ENCODE data around the gene C1QTNF12.

C1QTNF12 gene

DNA sequence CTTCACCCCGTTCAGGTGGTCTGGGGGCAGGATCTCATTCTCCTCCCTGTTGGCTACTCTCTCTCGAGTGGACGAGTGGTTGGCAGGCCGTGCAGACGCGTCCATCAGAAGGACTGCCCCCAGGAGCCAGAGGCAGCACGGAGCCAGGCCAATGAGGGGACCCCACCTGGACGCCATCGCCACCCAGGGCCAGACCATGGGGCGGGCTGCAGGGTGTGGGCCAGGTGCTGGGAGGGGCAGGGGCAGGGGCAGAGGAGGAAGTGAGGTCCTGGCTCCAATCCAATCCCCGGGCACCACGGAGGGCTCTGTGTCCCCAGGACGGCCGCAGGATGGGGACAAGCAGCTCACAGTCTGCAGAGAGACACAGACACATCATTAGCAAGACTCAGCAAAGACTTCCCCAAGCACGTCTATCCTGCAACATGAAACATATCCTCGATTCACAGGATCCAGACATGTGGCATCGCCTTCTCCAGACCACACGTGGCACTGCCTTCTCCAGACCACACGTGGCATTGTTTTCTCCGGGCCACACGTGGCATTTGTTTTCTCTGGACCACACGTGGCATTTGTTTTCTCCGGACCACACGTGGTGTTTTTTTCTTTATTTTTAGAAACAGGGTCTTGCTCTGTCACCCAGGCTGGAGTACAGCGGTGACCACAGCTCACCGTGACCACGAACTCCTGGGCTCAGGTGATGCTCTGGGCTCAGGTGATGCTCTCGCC is 17.8 kb downstream of the C1QTNF12 start:
- no peak for DNase-seq (ENCODE audit: low read depth in 2 of 2)

DNA sequence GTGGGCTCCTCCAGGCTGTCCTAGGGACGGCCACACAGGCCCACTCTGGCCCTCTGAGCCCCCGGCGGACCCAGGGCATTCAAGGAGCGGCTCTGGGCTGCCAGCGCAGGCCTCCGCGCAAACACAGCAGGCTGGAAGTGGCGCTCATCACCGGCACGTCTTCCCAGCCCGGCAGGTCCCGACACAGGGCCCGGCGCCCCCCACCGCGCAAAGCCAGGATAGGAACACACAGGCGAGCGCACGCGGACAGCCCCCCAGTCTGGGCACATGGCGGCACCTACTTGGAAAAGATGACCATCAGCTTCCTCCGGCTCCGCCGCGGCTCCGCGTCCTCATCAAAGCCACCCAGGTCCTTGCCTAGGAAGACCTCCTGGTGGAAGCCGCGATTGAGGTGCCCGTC is 18.3 kb downstream of the C1QTNF12 start:
- no peak for DNase-seq (ENCODE audit: low read depth in 2 of 2)

DNA sequence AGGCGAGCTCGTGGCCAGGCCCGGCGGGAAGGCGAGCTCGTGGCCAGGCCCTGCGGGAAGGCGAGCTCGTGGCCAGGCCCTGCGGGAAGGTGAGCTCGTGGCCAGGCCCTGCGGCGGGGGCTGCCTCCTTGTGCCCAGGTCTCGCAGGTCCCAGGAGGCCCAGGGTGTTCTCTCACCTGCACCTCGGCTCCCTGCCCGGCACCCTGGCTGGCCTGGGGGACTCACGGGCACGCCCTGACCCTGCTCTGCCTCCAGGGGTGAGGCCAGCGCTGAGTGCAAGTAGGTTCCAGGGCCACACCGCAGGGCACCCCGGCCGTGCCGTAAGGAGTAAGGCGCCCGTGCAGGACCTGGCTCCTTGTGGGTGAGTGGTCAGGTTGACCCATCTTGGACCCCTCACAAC is 19.1 kb downstream of the C1QTNF12 start:
- DNase-seq (ENCODE audit: low read depth in 2 of 2) = no peak

DNA sequence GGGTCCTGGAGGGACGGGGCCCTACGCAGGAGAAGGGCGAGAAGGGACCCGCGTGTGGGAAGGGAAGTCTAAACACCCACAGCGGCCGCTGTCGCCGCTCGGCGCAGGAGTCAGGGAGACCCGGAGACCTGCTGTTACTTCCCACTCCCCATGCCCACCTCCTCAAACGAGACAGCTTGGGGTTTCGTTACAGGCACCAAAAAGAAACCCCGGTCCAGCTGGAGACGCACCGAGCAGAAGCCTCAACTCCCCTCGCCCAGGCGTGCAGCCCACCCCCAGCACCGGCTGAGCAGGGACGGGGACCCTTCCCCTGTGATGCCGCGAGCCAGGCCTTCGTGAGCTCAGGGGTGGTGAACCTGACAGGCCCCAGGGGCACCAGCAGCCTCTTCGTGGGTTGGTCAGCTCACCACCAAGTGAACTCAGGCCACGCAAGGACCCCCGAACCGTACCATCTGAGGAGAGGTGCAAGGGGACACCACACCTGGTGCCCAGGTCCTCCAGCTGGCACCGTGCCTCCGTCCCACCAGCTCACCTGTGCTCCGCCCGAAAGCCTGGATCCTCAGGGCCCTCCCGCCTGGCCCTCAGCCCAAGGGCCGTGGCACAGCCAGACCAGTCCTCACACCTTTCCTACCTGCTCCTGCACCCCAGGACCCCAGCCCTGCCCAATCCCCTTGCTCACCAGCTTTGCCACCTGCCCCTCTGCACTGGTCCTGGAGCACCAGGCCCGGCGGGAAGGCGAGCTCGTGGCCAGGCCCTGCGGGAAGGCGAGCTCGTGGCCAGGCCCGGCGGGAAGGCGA is 19.8 kb downstream of the C1QTNF12 start:
- no peak for DNase-seq (ENCODE audit: low read depth in 2 of 2)

DNA sequence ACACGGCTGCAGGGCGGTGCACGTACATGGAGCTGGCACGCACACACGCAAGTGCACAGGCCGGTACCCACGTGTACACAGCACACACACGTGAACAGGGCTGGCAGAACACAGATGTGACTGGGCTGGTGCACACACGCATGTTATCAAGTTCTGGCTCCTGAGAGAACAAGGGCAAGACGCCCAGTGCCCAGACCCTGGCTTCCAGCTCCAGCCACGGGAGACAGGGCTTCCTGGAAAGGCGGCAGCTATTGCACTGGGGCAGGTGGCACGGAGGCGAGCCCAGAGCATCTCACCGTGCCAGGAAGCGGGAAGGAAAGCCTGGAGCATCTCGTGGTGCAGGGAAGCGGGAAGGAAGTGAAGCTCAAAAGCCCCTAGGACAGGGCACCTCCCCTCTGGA is 20.6 kb downstream of the C1QTNF12 start:
- DNase-seq (ENCODE audit: low read depth in 2 of 2) = no peak

DNA sequence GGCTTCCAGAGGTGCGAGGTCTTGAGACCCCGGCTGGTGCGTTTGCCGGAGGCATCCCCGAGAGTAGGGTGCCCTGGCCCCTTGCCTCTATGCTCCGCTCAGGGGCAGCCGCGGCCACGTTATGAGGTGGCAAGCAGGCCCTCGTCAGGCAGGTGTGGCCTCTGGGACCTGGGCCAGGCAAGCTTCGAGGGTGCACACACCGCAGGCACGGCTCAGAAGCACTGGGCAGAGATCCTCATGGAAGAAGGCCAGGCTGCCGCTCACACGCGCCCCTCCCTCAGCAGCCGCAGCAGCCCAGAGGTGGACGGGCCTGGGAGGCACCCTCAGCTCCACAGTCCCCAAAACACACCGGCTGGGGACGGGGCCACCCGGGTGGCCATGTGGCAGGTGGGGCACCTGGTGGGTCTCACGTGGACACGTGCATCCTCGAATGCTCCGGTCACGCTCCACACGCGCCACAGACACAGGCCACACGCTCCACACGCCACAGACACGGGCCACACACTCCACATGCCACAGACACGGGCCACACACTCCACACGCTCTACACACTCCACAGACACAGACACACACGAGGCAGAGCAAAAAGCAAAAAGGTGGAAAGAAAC is 21.2 kb downstream of the C1QTNF12 start:
- no peak for DNase-seq (ENCODE audit: low read depth in 2 of 2)

DNA sequence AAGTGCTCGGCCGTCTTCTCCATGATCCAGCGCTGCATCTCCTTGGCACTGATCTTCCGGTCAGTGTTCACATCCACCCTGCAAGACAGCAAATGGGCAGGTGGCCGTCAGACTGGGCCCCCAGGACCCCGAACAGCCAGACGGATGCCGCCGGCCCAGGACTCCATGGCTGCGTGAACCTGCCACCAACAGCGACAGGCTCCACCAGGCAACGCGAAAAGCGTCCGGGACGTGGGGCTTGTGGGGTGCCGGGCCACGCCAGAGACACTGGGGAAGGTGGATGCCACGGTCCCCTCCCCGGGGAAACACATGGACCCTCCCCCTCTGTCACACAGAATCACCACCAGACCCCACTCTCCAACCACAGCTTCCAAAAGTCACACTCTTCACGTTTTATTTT is 22.6 kb downstream of the C1QTNF12 start:
- no peak for DNase-seq (ENCODE audit: low read depth in 2 of 2)

DNA sequence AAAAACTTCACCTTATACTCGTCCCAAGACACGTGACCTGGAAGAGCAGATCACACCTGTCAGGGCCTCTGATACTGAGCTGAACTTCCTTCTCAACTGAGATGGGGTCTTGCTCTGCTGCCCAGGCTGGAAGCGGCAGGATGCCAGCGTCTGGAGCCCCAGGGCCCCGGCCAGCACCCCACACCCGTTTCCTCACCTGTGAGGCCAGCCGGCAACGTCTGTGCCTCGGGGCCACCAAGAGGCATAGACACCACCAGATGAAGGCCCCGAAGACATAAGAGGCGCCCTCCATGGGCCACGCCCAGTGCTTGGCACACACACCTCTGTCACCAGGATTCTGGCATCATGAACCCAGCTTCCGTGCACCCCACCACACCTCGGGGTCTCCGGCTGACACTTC is 23.2 kb downstream of the C1QTNF12 start:
- DNase-seq (ENCODE audit: low read depth in 2 of 2) = no peak

DNA sequence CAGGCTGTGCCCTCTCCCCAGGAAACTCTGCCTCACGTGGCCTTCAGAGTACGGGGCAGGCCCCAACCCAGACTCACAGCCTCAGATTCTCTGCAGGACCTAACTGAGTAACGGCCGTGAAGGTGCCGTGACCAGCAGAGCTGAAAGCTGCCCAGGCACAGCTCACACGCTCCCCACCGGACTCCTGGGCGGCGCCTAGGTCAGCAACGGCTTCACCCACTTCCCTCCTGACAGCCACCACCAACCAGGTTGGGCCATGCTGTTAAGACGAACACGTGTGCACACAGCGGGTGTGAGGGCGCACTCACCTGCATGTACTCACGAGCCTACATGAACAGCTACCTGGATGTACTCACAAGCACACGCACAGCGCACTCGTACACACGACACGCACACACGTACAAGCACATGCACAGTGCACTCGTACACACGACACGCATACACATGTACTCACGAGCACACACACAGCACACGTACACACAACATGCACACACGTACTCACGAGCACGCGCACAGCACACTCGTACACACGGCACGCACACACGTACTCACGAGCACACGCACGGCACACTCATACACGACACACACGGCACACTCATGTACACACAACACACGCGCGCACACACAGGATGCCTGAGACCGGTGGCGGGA is 23.8 kb downstream of the C1QTNF12 start:
- no peak for DNase-seq (ENCODE audit: low read depth in 2 of 2)

DNA sequence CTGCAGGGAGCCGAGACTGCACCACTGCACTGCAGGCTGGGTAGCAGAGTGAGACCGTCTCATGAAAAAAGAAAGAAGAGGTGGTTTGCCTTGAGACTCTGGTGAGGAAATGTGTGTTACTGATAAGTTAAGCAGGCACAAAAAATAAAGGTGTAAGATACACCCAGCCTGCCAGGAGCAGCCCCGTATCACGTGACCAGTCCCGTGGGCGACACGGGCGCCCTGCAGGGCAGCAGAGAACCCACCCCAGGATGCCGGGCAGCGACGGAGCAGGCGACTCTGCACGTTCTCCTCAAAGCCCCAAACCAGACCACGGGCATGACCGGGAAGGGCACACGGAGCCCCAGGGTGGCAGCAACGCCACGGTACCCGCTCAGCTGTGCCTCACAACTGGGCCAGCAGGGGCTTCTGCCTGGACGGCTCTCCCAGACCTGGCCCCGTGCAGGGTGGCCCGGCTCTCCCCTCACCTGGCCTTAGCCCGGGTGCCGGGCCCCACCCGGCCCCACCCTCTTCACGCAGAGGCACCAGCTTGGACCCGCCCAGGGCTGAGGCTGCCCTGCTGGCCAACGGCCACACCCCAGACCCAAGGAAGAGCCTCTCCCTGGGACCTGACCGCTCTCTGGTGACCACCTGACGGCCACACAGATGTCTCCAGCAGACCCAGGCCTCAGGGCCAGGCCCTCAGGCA is 24.5 kb downstream of the C1QTNF12 start:
- DNase-seq (ENCODE audit: low read depth in 2 of 2) = no peak

DNA sequence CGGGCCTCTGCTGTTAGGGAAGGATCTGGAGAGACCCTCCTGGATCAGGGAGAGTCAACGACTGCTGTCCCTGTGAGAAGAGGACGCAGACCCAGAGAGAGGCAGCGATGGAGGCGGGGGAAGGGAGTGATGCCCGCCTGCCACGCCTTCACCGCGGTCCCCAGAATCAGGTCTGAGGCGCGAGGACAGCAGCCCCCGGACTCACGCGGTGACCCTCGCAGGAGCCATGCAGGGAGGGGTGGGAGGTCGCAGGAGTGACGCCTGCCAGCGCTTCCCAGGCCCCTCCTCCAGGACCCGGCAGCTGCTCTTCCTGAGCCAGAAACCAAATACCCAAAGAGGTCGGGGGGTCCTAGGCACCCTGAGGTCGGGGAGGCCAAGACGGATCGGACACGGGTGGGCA is 26.3 kb downstream of the C1QTNF12 start:
- no peak for DNase-seq (ENCODE audit: low read depth in 2 of 2)

DNA sequence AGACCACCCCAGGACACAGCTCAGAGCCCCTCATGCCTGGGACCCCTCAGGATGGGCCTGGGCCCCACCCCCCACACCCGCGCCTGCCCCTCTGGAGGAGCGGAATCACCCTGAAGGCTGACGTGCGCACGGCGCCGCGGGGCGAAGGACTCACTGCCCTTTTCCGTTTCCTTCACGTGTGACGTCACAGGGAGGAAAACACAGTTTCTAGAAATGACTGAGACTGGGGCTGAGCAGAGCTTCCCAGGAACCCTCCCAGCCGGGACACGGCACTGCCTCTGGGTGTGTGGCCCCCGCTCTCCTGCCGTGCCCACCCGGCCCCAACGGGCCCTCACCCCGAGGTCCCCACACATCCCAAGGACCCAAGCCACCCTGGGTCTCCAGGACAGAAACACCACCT is 27.2 kb downstream of the C1QTNF12 start:
- peak in 1 of 2 donors; percentile 24 for DNase-seq (ENCODE audit: low read depth in 2 of 2)

DNA sequence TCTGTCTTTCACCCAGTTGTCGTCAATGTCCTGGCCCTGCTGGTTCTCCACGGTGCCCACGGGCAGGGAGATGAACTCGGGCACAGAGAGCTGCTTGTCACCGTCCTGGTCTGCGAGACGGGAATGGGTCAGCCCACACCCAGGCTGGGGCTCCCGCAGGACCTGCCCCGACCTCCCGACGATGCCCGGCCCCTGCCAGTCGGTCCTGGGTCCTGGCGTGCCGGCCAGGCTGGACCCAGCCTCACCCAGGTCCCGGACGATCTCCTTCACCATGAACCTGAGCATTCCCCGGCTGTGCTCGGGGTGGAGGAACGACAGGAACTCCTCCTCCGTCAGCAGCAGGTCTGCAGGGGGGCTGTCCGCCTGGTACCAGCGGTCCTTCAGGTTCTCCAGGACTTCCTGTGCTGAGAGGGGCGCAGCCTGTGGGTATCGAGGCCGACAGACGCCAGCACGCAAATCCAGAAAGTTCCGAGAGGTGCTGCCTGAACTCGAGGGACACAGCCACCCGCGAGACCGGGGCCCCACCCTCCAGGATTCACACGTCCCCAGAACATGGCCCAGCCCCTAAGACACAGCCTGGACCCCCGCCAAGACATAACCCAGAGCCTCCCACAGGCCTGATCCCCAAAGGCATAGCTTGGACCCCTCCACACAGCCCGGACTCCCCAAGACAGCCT is 27.9 kb downstream of the C1QTNF12 start:
- no peak for DNase-seq (ENCODE audit: low read depth in 2 of 2)

DNA sequence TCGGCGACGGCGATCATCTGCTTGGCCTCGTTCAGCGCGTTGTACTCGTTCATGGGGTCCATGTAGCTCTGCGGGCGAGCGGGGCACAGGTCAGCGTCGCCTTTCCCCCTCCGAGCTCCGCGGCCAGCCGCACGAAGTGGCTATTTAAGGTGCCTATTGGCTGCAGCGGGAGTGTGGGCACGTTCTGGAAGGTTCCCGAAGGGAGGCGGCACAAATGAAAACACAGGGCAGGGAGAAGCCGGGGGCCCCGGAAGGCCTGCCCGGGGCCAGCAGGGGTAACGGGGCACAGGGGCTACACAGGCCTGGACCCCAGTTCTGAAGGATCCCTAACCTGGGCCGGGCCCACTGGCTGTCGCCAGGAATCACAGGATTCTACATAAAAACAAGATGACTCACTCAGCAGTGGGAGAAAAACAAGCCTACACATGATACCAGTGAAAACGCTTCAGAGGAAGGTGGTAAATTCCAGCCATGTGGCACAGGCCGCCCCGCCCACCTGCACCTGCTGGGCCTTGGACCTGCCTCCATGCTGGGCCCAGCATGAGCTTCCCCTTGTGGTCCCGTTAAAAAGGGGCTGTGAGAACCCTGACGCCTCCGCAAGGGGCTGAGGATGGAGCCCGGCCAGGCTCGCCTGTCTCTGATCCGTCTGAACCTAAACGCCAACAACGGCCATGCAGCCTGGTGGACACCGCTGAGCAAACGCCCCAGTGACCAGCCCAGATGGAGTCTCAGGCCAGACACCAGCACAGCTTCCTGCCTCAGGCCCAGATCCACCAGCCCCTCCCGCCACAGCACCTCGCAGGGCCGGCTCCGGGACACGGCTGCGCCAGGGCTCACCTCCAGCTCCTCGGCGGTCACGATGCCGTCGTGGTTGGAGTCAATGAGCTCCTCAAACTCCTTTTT is 28.6 kb downstream of the C1QTNF12 start:
- DNase-seq (ENCODE audit: low read depth in 2 of 2) = peak in 1 of 2 donors; percentile 32

DNA sequence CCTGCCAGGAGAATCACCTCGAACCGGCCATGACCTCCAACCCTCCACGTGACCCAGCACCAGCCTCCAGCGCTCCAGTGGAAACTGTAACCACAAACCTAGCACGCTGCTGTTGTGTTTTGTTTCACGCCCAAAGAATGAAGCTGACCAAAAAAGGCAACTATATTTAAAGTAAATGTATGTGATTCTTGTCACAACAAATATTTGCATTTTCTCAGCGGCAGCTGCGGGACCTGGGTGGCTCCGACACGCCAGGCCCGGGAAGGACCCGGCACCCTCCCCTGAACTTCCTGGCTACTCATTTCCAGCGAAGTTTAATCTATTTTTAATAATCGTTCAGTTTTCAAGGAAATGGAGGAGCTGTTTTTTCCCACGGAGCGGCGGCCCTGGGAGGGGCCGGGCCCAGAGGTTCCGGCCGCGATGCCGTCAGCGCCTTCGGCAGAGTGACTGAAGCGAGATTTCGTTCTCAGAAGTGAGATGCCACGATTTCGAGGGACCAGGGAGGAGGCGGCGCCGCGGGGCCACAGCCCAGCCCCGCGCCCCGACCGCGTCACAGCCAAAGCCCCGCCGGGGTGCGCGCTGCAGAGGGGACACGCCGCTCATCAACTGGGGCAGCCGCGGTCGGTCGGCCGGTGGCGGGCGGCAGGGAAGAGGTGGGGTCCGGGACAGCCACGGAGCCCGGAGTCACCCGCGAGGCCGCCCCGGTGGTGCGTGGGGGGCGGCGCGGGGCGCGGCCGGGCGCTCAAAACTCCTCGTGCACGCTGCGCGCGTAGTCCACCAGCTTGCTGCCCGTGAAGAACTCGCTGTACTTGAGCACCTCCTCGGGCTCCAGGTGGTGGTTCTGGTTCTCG is 29.5 kb downstream of the C1QTNF12 start:
- DNase-seq (ENCODE audit: low read depth in 2 of 2) = no peak

DNA sequence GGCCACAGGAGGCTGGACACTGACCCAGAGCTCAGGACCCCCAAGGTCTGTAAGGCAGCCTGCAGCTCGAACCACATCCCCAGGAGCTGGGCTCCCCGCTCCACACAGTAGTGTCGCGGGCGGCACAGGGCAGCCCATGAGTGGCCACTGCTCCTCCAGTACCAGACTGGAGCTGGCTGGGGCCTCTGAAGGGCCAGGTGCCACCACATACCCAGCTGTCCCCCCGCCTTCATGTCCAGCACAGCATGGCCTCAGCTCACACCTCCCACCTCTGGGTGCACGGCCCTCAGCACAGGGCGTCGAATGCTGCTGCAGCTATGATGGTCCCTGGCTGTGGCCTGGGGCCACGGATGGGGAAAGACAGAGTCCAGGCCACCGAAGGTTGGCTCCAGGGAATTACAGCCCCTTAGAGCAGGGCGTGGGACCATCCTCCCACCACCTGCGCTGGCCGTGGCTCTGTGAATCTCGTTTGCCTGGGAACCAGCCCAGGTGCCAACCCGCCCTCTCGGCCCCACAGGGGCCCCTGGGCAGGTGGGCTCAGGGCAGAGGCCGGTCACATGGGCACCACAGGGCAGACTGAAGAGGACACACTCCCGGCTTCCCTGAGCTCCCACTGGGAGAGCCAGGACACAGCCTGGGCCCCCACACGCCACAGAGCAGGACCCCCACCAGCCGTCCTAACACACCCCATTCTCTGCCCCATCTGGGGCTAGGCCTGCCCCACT is 30.5 kb downstream of the C1QTNF12 start:
- DNase-seq (ENCODE audit: low read depth in 2 of 2) = no peak

DNA sequence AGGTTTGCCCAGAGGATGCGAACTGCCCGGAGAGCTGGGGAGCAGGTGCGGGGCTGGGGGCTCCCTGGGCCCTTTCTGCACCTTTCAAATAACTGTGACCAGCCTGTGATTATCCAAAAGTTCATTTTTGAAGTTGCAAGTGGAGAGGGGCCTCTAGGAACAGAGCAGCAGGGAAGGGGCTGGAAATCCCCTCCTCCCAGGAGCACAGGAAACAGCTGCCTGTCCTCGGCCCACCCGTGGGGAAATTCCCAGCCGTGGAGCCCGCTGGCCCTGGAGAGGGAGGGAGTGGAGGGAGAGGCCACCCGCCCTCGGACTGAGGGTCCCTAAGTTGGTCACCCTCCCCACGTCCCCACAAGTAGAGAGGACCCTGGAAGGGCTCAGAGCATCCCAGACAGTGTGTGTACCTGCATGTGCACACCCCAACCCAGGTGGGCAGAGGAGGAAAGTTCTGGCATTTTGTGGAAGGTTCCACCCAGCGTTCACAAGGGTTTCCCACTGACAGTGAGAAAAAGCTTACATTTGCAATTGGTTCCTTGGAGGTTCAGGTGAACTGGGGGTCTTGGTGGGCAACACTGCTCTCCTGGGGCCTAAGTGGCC is 31.3 kb downstream of the C1QTNF12 start:
- no peak for DNase-seq (ENCODE audit: low read depth in 2 of 2)
